ENCODE data around the gene RGS21.

DNA sequence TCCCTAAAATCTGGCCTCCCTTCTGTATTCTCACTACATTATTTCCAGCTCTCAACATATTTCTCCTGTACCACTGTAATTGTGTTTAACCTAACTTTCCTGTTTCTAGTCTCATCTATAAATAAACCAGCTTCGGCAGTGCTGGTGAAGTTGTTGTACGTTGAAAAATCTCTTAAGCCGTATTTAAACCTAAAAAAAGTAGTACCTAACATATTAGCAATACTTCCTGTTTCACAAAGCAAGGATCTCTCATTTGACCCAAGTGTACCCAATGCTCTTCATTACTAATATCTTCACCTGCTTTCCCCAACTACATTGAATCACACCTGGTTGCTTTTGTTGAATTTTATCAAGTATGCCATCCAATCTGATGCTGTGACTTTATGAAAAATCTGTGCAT lies 42.2 kb upstream of the RGS21 start:
- TF ChIP-seq, protein P1, sequence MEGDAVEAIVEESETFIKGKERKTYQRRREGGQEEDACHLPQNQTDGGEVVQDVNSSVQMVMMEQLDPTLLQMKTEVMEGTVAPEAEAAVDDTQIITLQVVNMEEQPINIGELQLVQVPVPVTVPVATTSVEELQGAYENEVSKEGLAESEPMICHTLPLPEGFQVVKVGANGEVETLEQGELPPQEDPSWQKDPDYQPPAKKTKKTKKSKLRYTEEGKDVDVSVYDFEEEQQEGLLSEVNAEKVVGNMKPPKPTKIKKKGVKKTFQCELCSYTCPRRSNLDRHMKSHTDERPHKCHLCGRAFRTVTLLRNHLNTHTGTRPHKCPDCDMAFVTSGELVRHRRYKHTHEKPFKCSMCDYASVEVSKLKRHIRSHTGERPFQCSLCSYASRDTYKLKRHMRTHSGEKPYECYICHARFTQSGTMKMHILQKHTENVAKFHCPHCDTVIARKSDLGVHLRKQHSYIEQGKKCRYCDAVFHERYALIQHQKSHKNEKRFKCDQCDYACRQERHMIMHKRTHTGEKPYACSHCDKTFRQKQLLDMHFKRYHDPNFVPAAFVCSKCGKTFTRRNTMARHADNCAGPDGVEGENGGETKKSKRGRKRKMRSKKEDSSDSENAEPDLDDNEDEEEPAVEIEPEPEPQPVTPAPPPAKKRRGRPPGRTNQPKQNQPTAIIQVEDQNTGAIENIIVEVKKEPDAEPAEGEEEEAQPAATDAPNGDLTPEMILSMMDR (IDR thresholded peaks at IDR 0.05) = no peak
- TF ChIP-seq POLR2AphosphoS5 (IDR thresholded peaks at IDR 0.05) = no peak
